B cell (primary cell): ENCODE data around the gene SLC2A6. TPM values are rescaled to one million over a fixed set of nuclear protein-coding genes. Genes with fewer than 3 reads are reported as not detected.

Experiments
- ATAC-seq: fragments of 200-7000 bp; cut with Tn5 transposase; one replicate; pipeline ENCODE4 v1.10.0; 2021; ENCODE audit warnings: low read depth, mild to moderate bottlenecking, moderate number of reproducible peaks, moderate library complexity
- CTCF ChIA-PET: fragments of 350-600 bp; sonication (Branson Sonifier 250); formaldehyde crosslinking; loops from one replicate; lab custom pipeline; 2021; ENCODE audit warnings: antibody characterized with exemption, inconsistent platforms; lab: Charles Lee
- POLR2A ChIA-PET: fragments of 350-600 bp; sonication (Branson Sonifier 250); formaldehyde crosslinking; loops from one replicate; lab custom pipeline; 2021; ENCODE audit warnings: antibody characterized with exemption; lab: Charles Lee
- DNase-seq: peaks from one replicate; pipeline ENCODE4 v3.0.0; 2013
- H2AFZ ChIP-seq: 2 replicates; pipeline ENCODE4 v1.6.1; 2012; ENCODE audit warnings: mild to moderate bottlenecking, low read depth, low read length; ENCODE audit not compliant: insufficient read depth, poor library complexity, severe bottlenecking
- H3K27ac ChIP-seq, 2 donors: 1 replicate in 1 of 2; 2 replicates in 1 of 2; pipeline ENCODE4 v1.5.1; 2012 to 2013; ENCODE audit warnings: low read length in 2 of 2, mild to moderate bottlenecking in 2 of 2, moderate library complexity in 1 of 2
- H3K27me3 ChIP-seq, 4 experiments: fragments of 200-600 bp in 1 of 4; sonication (generic) in 1 of 4; replicated peaks in 1 of 4; 1 replicate in 2 of 4; 2 replicates in 2 of 4; pipeline versions ENCODE4 v1.6.1 to v1.7.0; 2013 to 2016; ENCODE audit warnings: low read length in 3 of 4, mild to moderate bottlenecking in 2 of 4, mixed read lengths in 1 of 4, moderate library complexity in 1 of 4; ENCODE audit not compliant: insufficient read depth in 4 of 4, control insufficient read depth in 3 of 4; ENCODE audit errors: control extremely low read depth in 1 of 4
- H3K36me3 ChIP-seq, 2 experiments: replicated peaks in 1 of 2; 1 replicate in 1 of 2; 2 replicates in 1 of 2; pipeline versions ENCODE4 v1.6.1 to v1.7.1; 2013; ENCODE audit warnings: low read length in 1 of 2; ENCODE audit not compliant: insufficient read depth in 2 of 2, control insufficient read depth in 1 of 2; ENCODE audit errors: control extremely low read depth in 1 of 2, extremely low read depth in 1 of 2
- H3K4me1 ChIP-seq, 2 donors: fragments of 200-600 bp in 1 of 2; sonication (generic) in 1 of 2; 1 replicate in 1 of 2; 2 replicates in 1 of 2; pipeline versions ENCODE4 v1.5.1 to v1.6.1; 2013 to 2017; ENCODE audit warnings: low read length in 2 of 2; ENCODE audit not compliant: control insufficient read depth in 2 of 2, insufficient read depth in 2 of 2
- H3K4me2 ChIP-seq: replicated peaks from 2 replicates; pipeline ENCODE3; 2012; ENCODE audit warnings: mild to moderate bottlenecking, low read depth, low read length; ENCODE audit not compliant: poor library complexity, severe bottlenecking
- H3K4me3 ChIP-seq, 5 experiments: fragments of 200-600 bp in 1 of 5; sonication (generic) in 1 of 5; 1 replicate in 3 of 5; 2 replicates in 2 of 5; pipeline versions ENCODE4 v1.5.1 to v1.7.0; 2011 to 2016; ENCODE audit warnings: low read length in 4 of 5, mild to moderate bottlenecking in 4 of 5, low read depth in 2 of 5, control low read depth in 1 of 5, moderate library complexity in 1 of 5; ENCODE audit not compliant: insufficient read depth in 1 of 5; ENCODE audit errors: control extremely low read depth in 1 of 5, extremely low read depth in 1 of 5
- H3K79me2 ChIP-seq: fragments of 200-600 bp; sonication (generic); one replicate; pipeline ENCODE4 v1.6.0; 2016; ENCODE audit warnings: low read length; ENCODE audit not compliant: control insufficient read depth, insufficient read depth
- H3K9ac ChIP-seq: fragments of 200-600 bp; sonication (generic); 2 replicates; pipeline ENCODE4 v1.6.1; 2017; ENCODE audit warnings: mild to moderate bottlenecking, low read length, moderate library complexity
- H3K9me3 ChIP-seq, 3 donors: one replicate each; pipeline versions ENCODE4 v1.6.1 to v1.7.1; 2013; ENCODE audit warnings: low read length in 2 of 3; ENCODE audit not compliant: control insufficient read depth in 2 of 3, insufficient read depth in 1 of 3; ENCODE audit errors: control extremely low read depth in 1 of 3
- H4K20me1 ChIP-seq: 2 replicates; pipeline ENCODE4 v1.6.0; 2012; ENCODE audit warnings: mild to moderate bottlenecking, low read length; ENCODE audit not compliant: insufficient read depth, control insufficient read depth, poor library complexity, severe bottlenecking
- H3K27ac Mint-ChIP-seq: one replicate; pipeline ENCODE4 v1.8.0; 2021; ENCODE audit warnings: mixed read lengths
- H3K27me3 Mint-ChIP-seq: one replicate; pipeline ENCODE4 v1.8.0; 2021; ENCODE audit warnings: mixed read lengths
- H3K4me1 Mint-ChIP-seq: one replicate; pipeline ENCODE4 v1.8.0; 2021; ENCODE audit warnings: mixed read lengths
- H3K4me3 Mint-ChIP-seq: one replicate; pipeline ENCODE4 v1.8.0; 2021; ENCODE audit warnings: mixed read lengths
- H3K9me3 Mint-ChIP-seq: one replicate; pipeline ENCODE4 v1.8.0; 2022; ENCODE audit warnings: mixed read lengths; ENCODE audit not compliant: insufficient read depth
- CTCF ChIP-seq: fragments of 200-600 bp; IDR thresholded peaks from one replicate; pipeline ENCODE4 v1.8.0; 2022; ENCODE audit warnings: antibody characterized with exemption, mild to moderate bottlenecking
- EZH2 ChIP-seq: IDR thresholded peaks from 2 replicates; pipeline ENCODE4 v1.6.1; 2012; ENCODE audit warnings: borderline replicate concordance, low read depth, mild to moderate bottlenecking, moderate library complexity, low read length; ENCODE audit not compliant: insufficient read depth, poor library complexity, severe bottlenecking
- WGBS: methylation state at CpG from one replicate; pipeline ENCODE4 v1.1.5; 2013; ENCODE audit warnings: missing lambda C conversion rate; ENCODE audit not compliant: insufficient coverage; 5-methylcytosine and 5-hydroxymethylcytosine counted together
- intact Hi-C: fragments of 100-400 bp; cut with micrococcal nuclease; formaldehyde crosslinking; loops from one replicate; pipeline ENCODE4 v1.10.0; 2022
- polyA plus RNA-seq: library from polyadenylated mRNA; depleted of rRNA; stranded (reverse); fragments of >200 nt; gene quantifications from 2 replicates; pipeline ENCODE4 v1.2.3, GENCODE V29; 2012
- total RNA-seq, 2 donors: library from RNA; stranded (reverse); fragments of 120-200 nt in 1 of 2; gene quantifications; 1 replicate in 1 of 2; 2 replicates in 1 of 2; pipeline versions ENCODE4 v1.2.3 to v1.2.4, GENCODE V29; 2013 to 2022

SLC2A6 gene
- total and polyA plus RNA-seq, 2 donors (not counting 1 experiment from before 2014, with no cell fraction given) = 51.8 to 108 TPM

GRCh38 chr9:133437753-133438531, 41.0 kb downstream of the SLC2A6 start:
- Histone ChIP-seq H3K27ac (no peak overlapping the region), H2AFZ (no peak overlapping the region), H3K4me3 (no peak overlapping the region), H3K9ac (no peak overlapping the region), H3K27me3 (peaks cover 0 to 5% (median 0%) of the 10 kb centered on the region in 4 experiments), H3K79me2 (no peaks in the 10 kb centered on the region), H3K4me1 (peaks cover 17 to 29% of the 10 kb centered on the region in 2 donors), H3K36me3 (no peaks in the 10 kb centered on the region), H3K9me3 (peaks cover 0 to 9% (median 0%) of the 10 kb centered on the region in 3 donors), H3K4me2 (no peak overlapping the region), H4K20me1 (no peaks in the 10 kb centered on the region)
- CTCF ChIA-PET = interaction anchor here (1.0 kb wide), 1 partner anchor 47 kb away, joined by 3 read pairs; no protein-coding TSS in a partner anchor
- no peak for TF ChIP-seq CTCF
- DNase-seq (no peak), ATAC-seq (no peak)
- POLR2A ChIA-PET = no interaction called here
- H3K9me3 Mint-ChIP-seq = no peaks in the 10 kb centered on the region
- H3K27me3 Mint-ChIP-seq = no peaks in the 10 kb centered on the region
- intact Hi-C loops = no loop called here
- peaks cover 24% of the 10 kb centered on the region for H3K4me1 Mint-ChIP-seq
- 54% methylated on average over 20 of the region's 20 CpGs for WGBS
- H3K27ac Mint-ChIP-seq = no peak overlapping the region
- no peak overlapping the region for H3K4me3 Mint-ChIP-seq

- intact Hi-C loops = no loop called here
- H3K79me2 ChIP-seq = no peaks in the 10 kb centered on the region
- peaks cover 0 to 8% (median 0%) of the 10 kb centered on the region in 3 donors for H3K9me3 ChIP-seq
- Mint-ChIP-seq H3K4me3 (no peak overlapping the region), H3K4me1 (peaks cover 19% of the 10 kb centered on the region), H3K9me3 (no peaks in the 10 kb centered on the region), H3K27me3 (no peaks in the 10 kb centered on the region), H3K27ac (no peak overlapping the region)
- ATAC-seq = no peak
- H3K4me2 ChIP-seq = no peak overlapping the region
- no peak overlapping the region for H3K4me3 ChIP-seq
- H3K27me3 ChIP-seq = peaks cover 0 to 5% (median 0%) of the 10 kb centered on the region in 4 experiments
- no peaks in the 10 kb centered on the region for H4K20me1 ChIP-seq
- H3K27ac ChIP-seq = no peak overlapping the region
- no peak overlapping the region for H3K9ac ChIP-seq
- DNase-seq = no peak
- WGBS = 94% methylated on average over 9 of the region's 16 CpGs
- TF ChIP-seq EZH2 (no peak), CTCF (no peak)
- no peaks in the 10 kb centered on the region for H3K36me3 ChIP-seq
- H3K4me1 ChIP-seq = peaks cover 13 to 23% of the 10 kb centered on the region in 2 donors
- H2AFZ ChIP-seq = no peak overlapping the region
- POLR2A ChIA-PET = no interaction called here
- CTCF ChIA-PET = no interaction called here
Measured at GRCh38 chr9:133436681-133437080, 42.2 kb downstream of the SLC2A6 start.
